NCI-H524 (cell line): Measurements from ENCODE around the gene SEC14L6.

ENCODE experiments used
- DNase-seq, 2 experiments: peaks; one replicate each; lab custom pipeline; 2025; lab: John Stamatoyannopoulos, UW

Gene SEC14L6

GRCh38 chr22:30535182-30535581 lies 11.4 kb downstream of the SEC14L6 start:
- no peak for DNase-seq

GRCh38 chr22:30531651-30532608 lies 14.6 kb downstream of the SEC14L6 start:
- DNase-seq = no peak

GRCh38 chr22:30526656-30527055 lies 19.9 kb downstream of the SEC14L6 start:
- no peak for DNase-seq

- no peak for DNase-seq
These were observed 22.7 kb downstream of the SEC14L6 start for GRCh38 chr22:30523646-30524489.

- DNase-seq = peak in 1 of 2 experiments; percentile 7
These were observed 25.0 kb downstream of the SEC14L6 start for GRCh38 chr22:30521368-30522156.

GRCh38 chr22:30519842-30520425 lies 26.6 kb downstream of the SEC14L6 start:
- DNase-seq = peak; percentile 16 to 52

- no peak for DNase-seq
These were observed 29.8 kb downstream of the SEC14L6 start for GRCh38 chr22:30516731-30517130.

GRCh38 chr22:30516273-30516672 lies 30.3 kb downstream of the SEC14L6 start:
- no peak for DNase-seq

GRCh38 chr22:30514252-30514651 lies 32.3 kb downstream of the SEC14L6 start:
- DNase-seq = no peak

- no peak for DNase-seq
These were observed 33.1 kb downstream of the SEC14L6 start for GRCh38 chr22:30513462-30513861.

GRCh38 chr22:30511911-30512310 lies 34.6 kb downstream of the SEC14L6 start:
- no peak for DNase-seq

GRCh38 chr22:30511109-30511508 lies 35.4 kb downstream of the SEC14L6 start:
- no peak for DNase-seq

- no peak for DNase-seq
These were observed 38.3 kb downstream of the SEC14L6 start for GRCh38 chr22:30508216-30508615.

GRCh38 chr22:30507670-30508069 lies 38.9 kb downstream of the SEC14L6 start:
- no peak for DNase-seq

- no peak for DNase-seq
These were observed 40.0 kb downstream of the SEC14L6 start for GRCh38 chr22:30506507-30506968.

GRCh38 chr22:30503551-30503950 lies 43.0 kb downstream of the SEC14L6 start:
- no peak for DNase-seq

GRCh38 chr22:30502911-30503310 lies 43.6 kb downstream of the SEC14L6 start:
- no peak for DNase-seq

GRCh38 chr22:30502153-30502552 lies 44.4 kb downstream of the SEC14L6 start:
- no peak for DNase-seq

- no peak for DNase-seq
These were observed 45.9 kb downstream of the SEC14L6 start for GRCh38 chr22:30500628-30501027.

GRCh38 chr22:30497466-30498150 lies 48.9 kb downstream of the SEC14L6 start:
- no peak for DNase-seq
